OCI-M2 (cell line): ENCODE results near the gene DHCR24.

ENCODE experiments used
- DNase-seq: peaks from one replicate; lab custom pipeline; 2025; ENCODE audit not compliant: unreplicated experiment; lab: John Stamatoyannopoulos, UW

DHCR24 gene

GRCh38 chr1:54865238-54866073 is 21.5 kb downstream of the DHCR24 start:
- no peak for DNase-seq

GRCh38 chr1:54864460-54865208 is 22.4 kb downstream of the DHCR24 start:
- DNase-seq = no peak

- DNase-seq = no peak
Observed at GRCh38 chr1:54863267-54863665, 23.7 kb downstream of the DHCR24 start.

- DNase-seq = no peak
Observed at GRCh38 chr1:54861070-54861761, 25.8 kb downstream of the DHCR24 start.

- DNase-seq = no peak
Observed at GRCh38 chr1:54859700-54860391, 27.1 kb downstream of the DHCR24 start.

GRCh38 chr1:54857746-54858561 is 29.0 kb downstream of the DHCR24 start:
- no peak for DNase-seq

GRCh38 chr1:54857141-54857540 is 29.9 kb downstream of the DHCR24 start:
- DNase-seq = no peak

- no peak for DNase-seq
Observed at GRCh38 chr1:54854381-54855020, 32.5 kb downstream of the DHCR24 start.

- no peak for DNase-seq
Observed at GRCh38 chr1:54853793-54854370, 33.1 kb downstream of the DHCR24 start.

- DNase-seq = no peak
Observed at GRCh38 chr1:54853096-54853792, 33.8 kb downstream of the DHCR24 start.

GRCh38 chr1:54851936-54852524 is 35.0 kb downstream of the DHCR24 start:
- DNase-seq = no peak

GRCh38 chr1:54851406-54851805 is 35.6 kb downstream of the DHCR24 start:
- DNase-seq = no peak

GRCh38 chr1:54850737-54851136 is 36.3 kb downstream of the DHCR24 start:
- DNase-seq = no peak

GRCh38 chr1:54850069-54850730 is 36.8 kb downstream of the DHCR24 start:
- no peak for DNase-seq

GRCh38 chr1:54849219-54850068 is 37.6 kb downstream of the DHCR24 start:
- no peak for DNase-seq

- DNase-seq = no peak
Observed at GRCh38 chr1:54848134-54848948, 38.7 kb downstream of the DHCR24 start.
